ENCODE measurements around the gene FAM98B.

The FAM98B gene

GRCh38 chr15:38508647-38509046 lies 54.7 kb downstream of the FAM98B start:
- DNase-seq = no peak

GRCh38 chr15:38509152-38509551 lies 55.2 kb downstream of the FAM98B start:
- DNase-seq = no peak

GRCh38 chr15:38512901-38513300 lies 59.0 kb downstream of the FAM98B start:
- DNase-seq = no peak

- no peak for DNase-seq
Measured at GRCh38 chr15:38514601-38515000, 60.7 kb downstream of the FAM98B start.

GRCh38 chr15:38516626-38517025 lies 62.7 kb downstream of the FAM98B start:
- no peak for DNase-seq

GRCh38 chr15:38517312-38517975 lies 63.5 kb downstream of the FAM98B start:
- DNase-seq = no peak

- DNase-seq = no peak
Measured at GRCh38 chr15:38518084-38518483, 64.2 kb downstream of the FAM98B start.

GRCh38 chr15:38520035-38520434 lies 66.1 kb downstream of the FAM98B start:
- no peak for DNase-seq

GRCh38 chr15:38521316-38521715 lies 67.4 kb downstream of the FAM98B start:
- no peak for DNase-seq

- no peak for DNase-seq
Measured at GRCh38 chr15:38522922-38523321, 69.0 kb downstream of the FAM98B start.

GRCh38 chr15:38524156-38524555 lies 70.2 kb downstream of the FAM98B start:
- no peak for DNase-seq

- DNase-seq = no peak
Measured at GRCh38 chr15:38525489-38525888, 71.6 kb downstream of the FAM98B start.

- DNase-seq = no peak
Measured at GRCh38 chr15:38526158-38526557, 72.2 kb downstream of the FAM98B start.

GRCh38 chr15:38528294-38528693 lies 74.4 kb downstream of the FAM98B start:
- DNase-seq = no peak

- no peak for DNase-seq
Measured at GRCh38 chr15:38530113-38530512, 76.2 kb downstream of the FAM98B start.

- no peak for DNase-seq
Measured at GRCh38 chr15:38531509-38531908, 77.6 kb downstream of the FAM98B start.

- no peak for DNase-seq
Measured at GRCh38 chr15:38532728-38533127, 78.8 kb downstream of the FAM98B start.

- no peak for DNase-seq
Measured at GRCh38 chr15:38533416-38533915, 79.5 kb downstream of the FAM98B start.

- DNase-seq = no peak
Measured at GRCh38 chr15:38533926-38534325, 80.0 kb downstream of the FAM98B start.

GRCh38 chr15:38534691-38535090 lies 80.8 kb downstream of the FAM98B start:
- DNase-seq = no peak

GRCh38 chr15:38535491-38536200 lies 81.7 kb downstream of the FAM98B start:
- no peak for DNase-seq

- no peak for DNase-seq
Measured at GRCh38 chr15:38536201-38536676, 82.3 kb downstream of the FAM98B start.

Measured in activated gamma-delta T cell (primary cell).